HG02981 (cell line): ENCODE data around the gene PTPRN2.
"Not testable (repeated sequence)": the region's sequence is repeated elsewhere in the genome, so short reads cannot be mapped to it uniquely, and the experiment has no call there.

ENCODE experiments used
- ATAC-seq: cut with Tn5 transposase; IDR thresholded peaks from one replicate; pipeline ENCODE4 v1.9.1; 2021; ENCODE audit warnings: mild to moderate bottlenecking, moderate library complexity; ENCODE audit not compliant: unreplicated experiment

The PTPRN2 gene

GRCh38 chr7:157997471-157997870 lies 590.2 kb downstream of the PTPRN2 start:
- no peak for ATAC-seq

GRCh38 chr7:157997080-157997440 lies 590.6 kb downstream of the PTPRN2 start:
- no peak for ATAC-seq

DNA sequence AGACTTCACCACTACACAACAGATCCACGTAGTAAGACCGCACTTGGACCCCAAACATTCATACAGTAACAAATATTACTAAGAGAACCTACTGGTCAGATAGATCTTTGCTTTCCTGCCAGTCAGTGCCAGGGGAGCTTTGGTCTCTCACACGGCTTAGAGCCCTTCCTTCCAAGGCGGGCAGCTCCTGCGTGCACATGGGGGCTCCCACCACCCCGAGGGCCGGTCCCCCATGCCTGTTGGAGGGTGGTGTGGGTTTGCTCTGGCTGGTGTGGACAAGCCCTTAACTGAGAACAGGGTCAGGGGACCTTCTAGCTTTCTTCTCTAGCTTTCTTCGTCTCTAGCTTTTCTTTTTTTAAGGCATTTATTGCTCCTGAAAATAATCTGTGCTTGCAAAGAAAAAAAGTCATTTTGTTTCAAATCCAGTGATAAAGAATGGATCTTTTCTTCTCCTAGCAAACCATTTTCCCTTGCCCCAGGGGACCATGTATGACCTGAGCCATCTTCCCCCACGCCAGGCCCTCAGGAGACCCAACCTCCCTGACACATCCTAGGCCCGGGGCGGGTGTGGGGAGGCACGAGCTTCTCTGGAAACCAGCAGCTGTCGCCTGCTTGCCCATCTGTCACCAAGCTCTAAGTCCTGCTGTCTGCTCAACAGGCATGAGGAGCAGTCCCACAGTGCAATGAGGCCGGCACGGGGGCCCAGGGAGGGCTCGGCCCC lies 591.1 kb downstream of the PTPRN2 start:
- ATAC-seq = no peak

DNA sequence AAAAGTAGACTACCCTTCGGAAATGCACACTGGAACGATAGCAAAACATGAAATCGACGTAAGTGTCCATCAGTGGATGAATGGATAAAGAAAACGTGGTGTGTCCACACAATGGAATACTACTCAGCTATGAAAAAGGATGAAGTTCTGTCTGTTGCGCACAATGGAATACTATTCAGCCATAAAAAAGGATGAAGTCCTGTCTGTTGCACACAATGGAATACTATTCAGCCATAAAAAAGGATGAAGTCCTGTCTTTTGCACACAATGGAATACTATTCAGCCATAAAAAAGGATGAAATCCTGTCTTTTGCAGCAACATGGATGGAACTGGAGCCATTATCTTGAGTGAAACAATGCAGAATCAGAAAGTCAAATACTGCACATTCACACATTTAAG lies 591.8 kb downstream of the PTPRN2 start:
- no peak for ATAC-seq

DNA sequence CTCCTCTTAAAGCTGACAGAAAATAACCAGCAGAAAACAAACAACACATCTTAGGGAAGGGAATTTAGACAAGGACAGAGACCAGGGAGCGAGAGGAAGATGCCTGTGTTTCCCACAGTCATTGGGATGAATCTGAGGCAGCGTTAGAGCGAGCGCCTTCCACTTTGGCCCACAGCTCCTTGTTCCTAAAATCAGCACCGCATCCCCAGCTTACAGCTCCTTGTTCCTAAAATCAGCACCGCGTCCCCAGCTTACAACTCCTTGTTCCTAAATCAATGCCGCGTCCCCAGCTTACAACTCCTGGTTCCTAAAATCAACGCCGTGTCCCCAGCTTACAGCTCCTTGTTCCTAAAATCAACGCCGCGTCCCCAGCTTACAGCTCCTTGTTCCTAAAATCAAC lies 593.3 kb downstream of the PTPRN2 start:
- no peak for ATAC-seq

- no peak for ATAC-seq
These were observed 594.1 kb downstream of the PTPRN2 start for GRCh38 chr7:157993406-157994105.

DNA sequence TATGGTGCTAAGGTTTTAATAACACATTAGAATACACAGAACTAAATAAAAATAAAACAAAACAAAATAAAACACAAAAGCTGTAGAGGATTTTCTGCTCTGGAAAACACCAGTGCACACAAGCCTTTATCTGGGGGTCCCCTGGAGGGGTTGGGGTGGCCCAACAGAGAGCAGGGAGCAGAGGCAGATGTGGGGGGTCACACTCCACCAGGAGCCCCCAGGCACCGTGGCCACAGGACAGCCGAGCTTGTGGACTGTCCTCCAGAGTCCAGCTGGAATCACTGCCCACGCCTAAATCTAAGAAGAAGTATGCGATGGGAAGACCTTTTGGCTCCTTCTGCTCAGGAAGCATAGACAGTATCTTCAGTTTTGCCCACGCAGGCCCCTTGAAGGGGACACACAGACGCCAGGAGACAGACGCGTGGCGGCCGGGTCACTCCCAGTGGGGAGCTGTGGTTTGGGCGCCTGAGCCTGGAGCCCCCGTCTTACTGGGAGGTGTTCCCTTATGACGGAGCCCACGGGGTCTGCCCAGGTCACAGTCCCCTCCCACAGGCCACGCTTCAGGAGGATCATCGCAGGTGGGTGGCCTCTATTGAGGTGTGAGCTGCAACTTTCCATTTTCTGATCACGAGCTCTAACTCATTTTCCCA lies 595.0 kb downstream of the PTPRN2 start:
- ATAC-seq = no peak

DNA sequence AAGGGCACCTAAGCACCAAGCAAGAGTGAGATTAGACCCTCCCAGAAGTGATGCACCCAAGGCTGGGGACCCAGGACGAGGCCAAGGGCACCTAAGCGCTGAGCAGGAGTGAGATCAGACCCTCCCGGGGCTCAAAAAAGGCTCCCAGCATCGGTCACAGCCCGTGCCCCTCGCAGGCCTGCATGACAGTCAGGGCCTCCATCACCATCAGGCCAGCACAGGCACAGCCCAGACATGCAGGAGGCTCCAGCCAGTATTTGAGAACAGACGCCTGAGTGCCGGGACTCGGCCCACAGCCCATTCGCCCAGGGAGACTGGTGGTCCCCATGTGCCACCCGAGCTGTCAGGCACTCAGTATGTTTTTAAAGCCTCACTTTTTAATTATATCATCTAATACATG lies 595.9 kb downstream of the PTPRN2 start:
- no peak for ATAC-seq

- ATAC-seq = no peak
These were observed 596.3 kb downstream of the PTPRN2 start for GRCh38 chr7:157991351-157991750.

DNA sequence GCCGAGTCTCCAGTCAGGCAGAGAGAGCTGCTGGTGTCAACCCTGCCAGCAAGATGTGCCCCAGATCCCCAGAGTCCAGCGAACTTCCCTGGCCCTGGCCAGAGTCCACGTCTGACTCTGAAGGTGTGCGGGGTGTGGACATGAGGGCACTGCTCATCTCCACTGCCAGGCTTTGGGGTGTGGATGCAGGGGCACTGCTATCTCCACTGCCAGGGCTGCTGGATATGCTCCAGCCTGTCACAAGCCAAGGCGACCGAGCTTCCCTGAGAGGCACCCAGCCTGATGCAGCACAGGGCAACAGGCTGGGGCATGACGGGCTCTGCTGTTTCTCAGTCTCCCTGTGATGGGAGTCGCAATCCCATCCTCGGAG lies 596.8 kb downstream of the PTPRN2 start:
- ATAC-seq = no peak

DNA sequence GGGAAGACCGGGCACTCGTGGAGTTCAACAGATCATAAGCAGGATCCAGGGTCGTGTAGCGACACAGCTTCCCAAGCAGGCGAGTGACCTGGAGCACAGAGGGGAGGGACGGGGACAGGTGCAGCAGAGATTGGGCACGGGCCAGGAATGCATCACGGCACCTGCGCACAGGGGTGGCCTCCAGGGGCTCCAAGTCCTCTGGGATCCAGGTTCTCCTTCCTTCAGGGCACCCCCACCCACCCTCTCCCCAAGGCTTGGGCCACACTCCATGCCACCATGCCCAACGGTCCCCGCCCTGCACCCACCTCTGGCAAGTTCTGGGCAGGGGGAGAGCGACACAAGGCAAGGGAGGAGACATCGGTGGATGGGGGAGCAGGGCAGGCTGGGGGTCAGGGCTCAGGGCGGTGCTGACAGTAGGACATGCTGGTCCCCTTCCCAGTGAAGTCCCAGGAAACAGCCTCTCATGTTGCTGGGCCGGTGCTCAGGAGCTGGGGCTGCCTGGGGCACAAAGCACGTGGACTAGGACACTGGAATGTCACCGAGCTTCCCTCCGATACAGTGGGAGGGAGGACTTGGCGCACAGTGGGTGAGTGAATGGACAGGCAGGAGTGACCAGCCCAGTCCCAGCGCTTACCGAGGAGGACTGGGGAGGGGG lies 597.3 kb downstream of the PTPRN2 start:
- ATAC-seq = no peak

DNA sequence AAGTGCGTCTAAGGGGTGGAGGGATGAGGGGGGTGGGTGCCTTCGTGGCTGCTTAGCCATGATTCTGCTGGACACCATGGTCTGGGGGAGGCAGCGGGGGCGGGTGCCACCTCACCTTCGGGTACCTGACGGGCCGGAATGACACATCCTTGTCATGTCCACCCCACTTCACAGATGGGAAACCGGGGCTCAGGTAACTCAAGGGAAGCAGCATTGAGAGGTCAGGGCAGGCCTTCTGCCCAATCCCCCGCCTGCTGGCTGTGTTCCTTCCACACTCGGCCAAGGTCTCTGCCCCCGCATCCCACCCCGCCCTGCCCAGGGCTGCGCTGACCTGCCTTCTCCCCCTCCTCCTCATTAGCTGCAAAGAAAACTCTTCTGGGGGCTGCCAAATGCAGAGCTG lies 598.0 kb downstream of the PTPRN2 start:
- no peak for ATAC-seq

GRCh38 chr7:157987906-157988305 lies 599.7 kb downstream of the PTPRN2 start:
- ATAC-seq = no peak

GRCh38 chr7:157986051-157986450 lies 601.6 kb downstream of the PTPRN2 start:
- ATAC-seq = no peak

DNA sequence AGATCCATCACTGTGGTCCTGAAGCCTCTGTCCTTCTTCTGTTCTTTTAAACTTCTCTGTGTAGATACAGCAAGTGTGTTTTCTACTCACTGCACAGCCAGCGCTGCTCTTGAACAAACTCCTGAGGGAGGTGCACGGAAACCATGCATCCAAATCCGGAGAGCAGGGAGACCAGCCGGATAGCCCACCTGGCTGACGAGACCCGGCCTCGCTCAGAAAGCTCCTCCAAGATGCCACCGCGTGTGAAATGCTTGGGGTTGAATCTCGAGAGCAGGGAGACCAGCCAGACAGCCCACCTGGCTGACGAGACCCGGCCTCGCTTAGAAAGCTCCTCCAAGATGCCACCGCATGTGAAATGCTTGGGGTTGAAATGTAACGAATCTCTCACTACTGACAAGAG lies 602.0 kb downstream of the PTPRN2 start:
- no peak for ATAC-seq

- no peak for ATAC-seq
These were observed 603.0 kb downstream of the PTPRN2 start for GRCh38 chr7:157984423-157985163.

DNA sequence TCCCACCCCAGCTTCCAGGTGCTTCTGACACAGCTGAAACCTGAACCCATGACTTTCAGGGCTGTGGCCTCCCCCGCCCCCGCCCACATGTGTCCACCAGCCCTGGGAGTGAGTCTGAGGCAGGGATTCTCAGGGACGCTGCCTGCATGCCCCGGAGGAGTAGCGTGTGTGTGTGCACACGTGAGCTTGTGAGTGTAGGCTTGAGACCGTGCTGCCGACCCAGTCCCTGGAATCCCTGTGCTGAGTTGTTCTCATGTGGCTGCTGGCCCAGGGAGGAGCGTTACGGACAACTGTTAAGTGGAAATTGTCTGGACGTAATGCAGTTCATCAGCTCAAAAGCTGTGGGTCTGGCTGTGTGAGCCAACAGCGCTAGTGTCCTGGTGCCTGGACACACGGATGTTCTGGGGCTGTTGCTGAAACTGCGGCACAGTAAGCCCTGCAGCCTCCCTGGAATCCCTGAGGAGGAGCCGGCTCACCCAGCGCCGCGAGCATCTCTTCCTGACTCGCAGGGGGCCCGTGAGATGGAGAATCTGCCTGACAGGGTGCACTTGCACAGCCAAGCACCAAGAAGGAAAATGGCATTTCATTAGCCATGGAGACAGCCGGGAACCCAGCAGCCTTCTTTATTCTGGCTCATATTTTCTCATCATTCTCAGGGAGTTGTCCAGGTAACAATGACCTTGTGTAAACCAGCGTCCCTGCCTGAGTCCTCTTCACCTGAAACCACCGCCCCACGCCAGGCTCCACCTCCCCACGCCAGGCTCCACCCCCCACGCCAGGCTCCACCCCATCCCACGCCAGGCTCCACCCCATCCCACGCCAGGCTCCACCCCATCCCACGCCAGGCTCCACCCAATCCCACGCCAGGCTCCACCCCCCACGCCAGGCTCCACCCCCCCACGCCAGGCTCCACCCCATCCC lies 603.9 kb downstream of the PTPRN2 start:
- ATAC-seq = no peak

DNA sequence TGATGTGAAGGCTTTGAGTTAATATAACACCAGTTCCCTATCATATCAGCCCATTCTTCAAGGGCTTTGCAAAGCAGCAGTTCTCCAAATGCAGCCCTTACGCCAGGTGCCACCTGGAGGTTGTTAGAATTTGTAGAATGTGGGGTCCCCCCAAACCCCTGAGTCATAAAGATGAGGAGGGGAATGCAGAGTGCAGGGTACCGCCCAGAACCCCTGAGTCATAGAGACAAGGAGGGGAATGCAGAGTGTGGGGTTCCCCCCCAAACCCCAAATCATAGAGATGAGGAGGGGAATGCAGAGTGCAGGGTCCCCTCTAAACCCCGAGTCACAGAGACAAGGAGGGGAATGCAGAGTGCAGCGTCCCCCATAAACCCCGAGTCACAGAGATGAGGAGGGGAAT lies 605.8 kb downstream of the PTPRN2 start:
- ATAC-seq = no peak

- no peak for ATAC-seq
These were observed 606.8 kb downstream of the PTPRN2 start for GRCh38 chr7:157980774-157981173.

DNA sequence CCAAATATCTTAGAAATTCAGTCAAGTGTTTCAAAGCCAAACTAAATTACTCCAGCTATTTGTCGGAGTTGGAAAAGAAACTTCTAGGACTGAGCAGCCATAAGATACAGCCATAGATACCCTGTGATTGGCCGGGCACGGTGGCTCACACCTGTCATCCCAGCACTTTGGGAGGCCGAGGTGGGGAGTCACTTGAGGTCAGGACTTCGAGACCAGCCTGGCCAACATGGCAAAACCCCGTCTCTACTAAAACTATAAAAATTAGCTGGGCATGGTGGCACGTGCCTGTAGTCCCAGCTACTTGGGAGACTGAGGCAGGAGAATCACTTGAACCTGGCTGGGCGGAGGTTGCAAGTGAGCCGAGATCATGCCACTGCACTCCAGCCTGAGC lies 607.3 kb downstream of the PTPRN2 start:
- not testable (repeated sequence) for ATAC-seq
